K562 (cell line): ENCODE results near the gene MXRA7. TPM values are rescaled to one million over a fixed set of nuclear protein-coding genes. Genes with fewer than 3 reads are reported as not detected.
A peak's percentile ranks its signal among the peaks of the same experiment; 100 is the strongest.

ENCODE experiments used
- ATF4 ChIP-seq: fragments of 450-650 bp; formaldehyde crosslinking; IDR thresholded peaks from 2 replicates; pipeline ENCODE4 v1.4.0; 2022; ENCODE audit warnings: mild to moderate bottlenecking, moderate library complexity
- CBX2 ChIP-seq: fragments of 200-600 bp; sonication (generic); IDR thresholded peaks from one replicate; pipeline ENCODE4 v1.6.1; 2012; ENCODE audit warnings: mild to moderate bottlenecking, low read length, inconsistent platforms; ENCODE audit not compliant: insufficient read depth, poor library complexity, severe bottlenecking
- MGA ChIP-seq: fragments of 450-650 bp; IDR thresholded peaks from 2 replicates; pipeline ENCODE4 v1.6.1; 2016; ENCODE audit warnings: mild to moderate bottlenecking, moderate library complexity
- MXI1 ChIP-seq: IDR thresholded peaks from 2 replicates; pipeline ENCODE4 v1.6.1; 2011; ENCODE audit warnings: low read depth, mild to moderate bottlenecking, improper control_type of control experiment, low read length
- PHTF2 ChIP-seq: fragments of 250-450 bp; sonication (Bioruptor Pico); IDR thresholded peaks from 2 replicates; pipeline ENCODE4 v1.5.0; 2021; ENCODE audit warnings: mild to moderate bottlenecking
- SMARCB1 ChIP-seq: IDR thresholded peaks from 2 replicates; pipeline ENCODE4 v1.6.1; 2011; ENCODE audit warnings: improper control_type of control experiment, low read depth; ENCODE audit not compliant: insufficient read length
- SMC3 ChIP-seq: conservative IDR thresholded peaks from 2 replicates; pipeline ENCODE4 v1.6.1; 2011; ENCODE audit warnings: low read depth, low read length, improper control_type of control experiment; ENCODE audit not compliant: insufficient read depth
- ZBTB2 ChIP-seq: fragments of 450-650 bp; IDR thresholded peaks from 2 replicates; pipeline ENCODE4 v1.6.1; 2016; ENCODE audit warnings: antibody characterized with exemption
- ZC3H11A ChIP-seq: IDR thresholded peaks from 2 replicates; pipeline ENCODE4 v1.6.1; 2012; ENCODE audit warnings: low read depth, low read length, improper control_type of control experiment
- ZNF184 ChIP-seq: sonication (generic); formaldehyde crosslinking; IDR thresholded peaks from 2 replicates; pipeline ENCODE4 v1.5.0; 2020; ENCODE audit warnings: missing genetic modification reagents
- polyA plus RNA-seq, 8 experiments: library from polyadenylated mRNA; depleted of rRNA in 4 of 8; stranded (reverse) in 5 of 8; unstranded in 3 of 8; fragments of >200 nt; fragmentation: Nextera tagmentation in 2 of 8; fragmentation: Illumina TruSeq in 1 of 8; extraction: Ambion mirVana in 2 of 8; extraction: Trizol in 1 of 8; gene quantifications; 2 replicates each; pipeline versions ENCODE4 v1.2.1 to v1.2.3, GENCODE V29; 2011 to 2014; ENCODE audit warnings: inconsistent platforms in 1 of 8, missing spikeins in 1 of 8
- total RNA-seq, 7 experiments: library from RNA; depleted of rRNA in 6 of 7; stranded (reverse); fragments of >200 nt in 6 of 7; fragmentation: Illumina TruSeq in 2 of 7; extraction: Trizol in 2 of 7; gene quantifications; 2 replicates each; pipeline versions ENCODE4 v1.2.1 to v1.2.3, GENCODE V29; 2011 to 2021; ENCODE audit warnings: low replicate concordance in 1 of 7
- TF ChIP-seq, protein P1 (sequence below): fragments of 450-650 bp; formaldehyde crosslinking; IDR thresholded peaks from 2 replicates; pipeline ENCODE4 v1.4.0; 2020; ENCODE audit warnings: mild to moderate bottlenecking, moderate library complexity

Gene MXRA7
- total and polyA plus RNA-seq, 9 of the 15 experiments (the other 6 are each of a cell fraction or from before 2014, with no cell fraction given) = 2.6 to 38.4 (median 14.3) TPM

- TF ChIP-seq, protein P1, sequence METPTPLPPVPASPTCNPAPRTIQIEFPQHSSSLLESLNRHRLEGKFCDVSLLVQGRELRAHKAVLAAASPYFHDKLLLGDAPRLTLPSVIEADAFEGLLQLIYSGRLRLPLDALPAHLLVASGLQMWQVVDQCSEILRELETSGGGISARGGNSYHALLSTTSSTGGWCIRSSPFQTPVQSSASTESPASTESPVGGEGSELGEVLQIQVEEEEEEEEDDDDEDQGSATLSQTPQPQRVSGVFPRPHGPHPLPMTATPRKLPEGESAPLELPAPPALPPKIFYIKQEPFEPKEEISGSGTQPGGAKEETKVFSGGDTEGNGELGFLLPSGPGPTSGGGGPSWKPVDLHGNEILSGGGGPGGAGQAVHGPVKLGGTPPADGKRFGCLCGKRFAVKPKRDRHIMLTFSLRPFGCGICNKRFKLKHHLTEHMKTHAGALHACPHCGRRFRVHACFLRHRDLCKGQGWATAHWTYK (CRISPR knock-in tag) = no peak
- peak; percentile 93 for TF ChIP-seq MGA
- TF ChIP-seq ZBTB2 = 0 out of 2 replicates have a peak, but pooled peaks have one; percentile 19
- TF ChIP-seq ZNF184 (CRISPR knock-in tag) = no peak
- no peak for TF ChIP-seq MXI1
- no peak for TF ChIP-seq PHTF2
- no peak for TF ChIP-seq CBX2
- no peak; the same call in 1 of the 2 replicates for TF ChIP-seq ZC3H11A
- TF ChIP-seq SMC3 = 0 out of 2 replicates have a peak, but pooled peaks have one; percentile 37
- TF ChIP-seq SMARCB1 = no peak
- TF ChIP-seq ATF4 (CRISPR knock-in tag) = no peak
Measured at GRCh38 chr17:76726776-76727718, 16.3 kb upstream of the MXRA7 start, which contains the start of gene METTL23 (continued).
